HUES64 (cell line): Measurements from ENCODE around the gene AVEN.
A peak's percentile ranks its signal among the peaks of the same experiment; 100 is the strongest.

Experiments
- H3K27ac ChIP-seq: 2 replicates; pipeline ENCODE4 v1.7.0; 2013; ENCODE audit warnings: low read depth, low read length, inconsistent platforms
- H3K27me3 ChIP-seq: 2 replicates; pipeline ENCODE4 v1.6.1; 2013; ENCODE audit warnings: mild to moderate bottlenecking, low read length; ENCODE audit not compliant: insufficient read depth
- H3K36me3 ChIP-seq: 2 replicates; pipeline ENCODE4 v1.6.1; 2013; ENCODE audit warnings: mild to moderate bottlenecking, low read length; ENCODE audit not compliant: insufficient read depth
- H3K4me1 ChIP-seq: 2 replicates; pipeline ENCODE4 v1.6.1; 2013; ENCODE audit warnings: mild to moderate bottlenecking, low read length, moderate library complexity; ENCODE audit not compliant: insufficient read depth
- H3K4me3 ChIP-seq: 2 replicates; pipeline ENCODE4 v1.5.1; 2013; ENCODE audit warnings: mild to moderate bottlenecking, low read length, moderate library complexity
- H3K9ac ChIP-seq: 2 replicates; pipeline ENCODE4 v1.6.1; 2013; ENCODE audit warnings: mild to moderate bottlenecking, low read depth, low read length
- H3K9me3 ChIP-seq: 2 replicates; pipeline ENCODE4 v1.6.1; 2013; ENCODE audit warnings: low read depth, low read length; ENCODE audit not compliant: insufficient read depth
- WGBS: fragments of 150-250, 120-280 bp; methylation state at CpG from one replicate; pipeline ENCODE4 v1.1.7; 2013; ENCODE audit warnings: missing lambda C conversion rate; 5-methylcytosine and 5-hydroxymethylcytosine counted together

The AVEN gene

DNA sequence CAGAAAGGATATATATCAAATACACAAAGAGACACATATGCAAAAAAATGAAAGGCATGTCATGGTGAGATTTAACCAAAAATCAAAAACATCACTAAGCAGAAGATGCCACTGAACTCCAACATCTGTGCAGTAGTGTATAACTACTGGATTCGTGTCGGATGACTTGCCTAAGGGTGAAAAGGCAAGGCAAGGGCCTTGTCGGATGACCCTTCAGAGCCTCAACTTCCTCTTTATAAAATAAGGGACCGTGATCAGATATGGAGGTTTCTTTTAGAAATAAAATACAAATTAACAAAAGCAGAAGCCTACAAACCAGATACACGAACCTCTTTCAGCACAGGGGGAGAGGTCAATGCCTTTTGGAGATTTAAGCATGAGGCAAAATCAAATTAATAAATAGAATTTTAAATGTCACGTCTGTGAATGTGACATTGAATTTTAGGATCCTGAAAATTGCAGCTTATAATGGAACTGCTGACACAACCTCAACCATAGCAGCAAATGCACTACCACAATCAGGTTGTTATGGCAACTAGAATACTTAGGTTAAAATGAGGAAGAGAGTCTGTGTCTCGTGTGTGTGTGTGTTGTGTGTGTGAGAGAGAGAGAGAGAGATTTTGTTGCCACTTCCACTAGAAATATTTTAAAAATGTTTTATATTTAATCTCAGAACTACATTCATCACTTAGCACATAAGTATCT lies 79.0 kb downstream of the AVEN start:
- Histone ChIP-seq H3K36me3 (no peaks in the 10 kb centered on the region), H3K27ac (no peak overlapping the region), H3K27me3 (no peaks in the 10 kb centered on the region), H3K9me3 (no peaks in the 10 kb centered on the region), H3K4me1 (no peaks in the 10 kb centered on the region), H3K9ac (no peak overlapping the region), H3K4me3 (no peak overlapping the region)
- 96% methylated on average over 4 of the region's 7 CpGs for WGBS

DNA sequence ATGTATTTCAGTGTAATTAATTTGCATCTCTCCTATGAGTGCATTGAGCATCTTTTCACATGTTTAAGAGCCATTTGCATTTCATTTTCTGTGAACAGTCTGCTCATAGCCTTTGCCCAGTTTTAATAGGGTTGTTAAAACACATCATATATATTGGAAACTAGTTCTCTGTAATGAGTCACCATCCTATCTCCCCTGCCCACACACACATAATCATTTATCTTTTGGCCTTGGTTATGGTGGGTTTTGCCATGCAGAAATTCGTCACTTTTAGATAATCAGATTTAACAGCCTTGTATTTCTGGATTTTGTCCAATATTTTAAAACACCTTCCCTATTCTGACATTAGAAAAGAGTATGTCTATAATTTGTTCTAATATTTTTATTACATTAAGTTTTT lies 82.6 kb downstream of the AVEN start:
- no peaks in the 10 kb centered on the region for H3K4me1 ChIP-seq
- H3K4me3 ChIP-seq: no peak overlapping the region
- no peak overlapping the region for H3K27ac ChIP-seq
- H3K36me3 ChIP-seq: no peaks in the 10 kb centered on the region
- WGBS: no CpG with 5 or more reads among the region's 1 CpG
- H3K9me3 ChIP-seq: no peaks in the 10 kb centered on the region
- H3K9ac ChIP-seq: no peak overlapping the region
- H3K27me3 ChIP-seq: no peaks in the 10 kb centered on the region

DNA sequence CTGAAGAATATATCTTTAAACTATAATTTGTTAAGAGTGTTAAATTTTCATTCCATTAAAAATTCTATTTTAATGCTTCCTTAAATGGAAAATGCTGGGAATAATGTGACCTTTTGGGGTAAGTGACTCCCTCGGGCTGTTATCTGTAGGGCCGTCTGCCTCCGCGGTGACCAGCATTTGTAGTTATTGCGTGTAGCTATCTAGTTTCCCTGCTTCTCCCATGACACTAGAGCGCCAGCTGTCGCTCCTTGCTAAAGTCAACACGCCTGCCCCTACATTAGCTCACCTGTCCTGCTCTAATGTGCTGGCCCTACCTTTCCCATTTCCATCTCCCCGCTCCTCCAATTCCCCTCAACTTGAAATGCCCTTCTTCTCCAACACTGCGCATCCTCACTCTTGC lies 83.1 kb downstream of the AVEN start:
- no peaks in the 10 kb centered on the region for H3K36me3 ChIP-seq
- WGBS: 85% methylated on average over 10 of the region's 10 CpGs

DNA sequence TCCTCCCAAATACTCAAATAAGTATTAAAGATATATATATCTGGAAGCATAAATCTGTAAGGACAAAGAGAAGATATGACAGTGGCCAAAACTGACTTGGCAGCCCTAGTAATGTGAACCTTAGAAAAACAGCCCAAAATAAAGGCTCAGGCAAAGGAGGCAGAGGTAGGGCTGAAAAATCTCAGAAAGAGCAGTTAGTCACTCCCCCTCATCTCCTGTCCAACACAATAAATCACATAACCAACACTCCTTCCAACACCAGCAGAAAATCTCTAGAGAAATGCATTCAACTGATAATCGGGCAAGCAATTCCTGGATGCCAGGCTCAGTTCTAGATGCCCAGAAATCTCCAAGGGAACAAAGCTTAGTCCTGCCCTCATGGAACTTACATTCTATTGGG lies 92.9 kb downstream of the AVEN start:
- Histone ChIP-seq H3K27me3 (no peaks in the 10 kb centered on the region), H3K36me3 (no peaks in the 10 kb centered on the region), H3K4me1 (0 out of 2 replicates have a peak, but pooled peaks cover 3% of the 10 kb centered on the region), H3K27ac (no peak overlapping the region), H3K9me3 (no peaks in the 10 kb centered on the region), H3K9ac (no peak overlapping the region), H3K4me3 (no peak overlapping the region)
- WGBS: 96% methylated on average over 1 of the region's 1 CpG

More for the DNA sequence above, 83.1 kb downstream of the AVEN start:
- H3K27ac ChIP-seq: no peak overlapping the region
- 0 out of 2 replicates have a peak, but pooled peaks cover 2% of the 10 kb centered on the region for H3K4me1 ChIP-seq
- H3K27me3 ChIP-seq: no peaks in the 10 kb centered on the region
- no peaks in the 10 kb centered on the region for H3K9me3 ChIP-seq
- no peak overlapping the region for H3K4me3 ChIP-seq
- no peak overlapping the region for H3K9ac ChIP-seq

DNA sequence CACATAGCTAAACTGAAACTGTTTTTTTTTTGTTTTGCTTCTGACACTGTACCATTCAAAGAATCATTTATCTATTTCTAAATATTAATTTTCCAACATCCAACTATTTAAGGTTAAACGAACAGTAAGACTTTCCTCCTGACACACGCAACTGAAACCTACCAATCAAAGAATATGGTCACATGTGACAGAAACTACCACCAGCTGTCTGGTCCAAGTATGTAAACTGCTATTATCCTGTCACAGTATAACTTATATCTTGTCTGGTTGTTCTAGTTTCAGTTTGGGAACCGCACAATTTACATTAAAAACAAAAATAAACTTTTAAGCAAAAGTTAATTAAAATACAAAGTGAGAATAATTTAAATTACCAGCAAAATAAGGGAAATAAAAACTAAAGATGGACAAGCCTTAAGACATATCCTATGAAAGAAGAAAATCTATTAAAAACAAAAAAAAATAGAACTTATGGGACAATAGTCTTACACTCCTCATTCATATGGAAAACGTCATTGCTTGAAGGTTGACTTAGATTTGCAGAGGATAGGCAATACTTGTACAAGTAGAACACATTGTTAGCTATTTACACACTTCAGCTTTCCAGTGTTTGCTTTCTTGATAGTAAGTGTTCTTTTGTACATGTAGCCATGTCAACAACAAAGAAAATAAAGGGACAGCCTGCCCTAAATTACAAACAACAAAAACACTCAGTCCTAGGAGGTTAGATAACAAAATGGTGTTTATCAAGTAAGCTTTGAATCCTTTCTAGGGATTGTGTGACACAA lies 97.5 kb downstream of the AVEN start:
- Histone ChIP-seq H3K4me1 (no peaks in the 10 kb centered on the region), H3K27ac (no peak overlapping the region), H3K36me3 (no peaks in the 10 kb centered on the region), H3K27me3 (no peaks in the 10 kb centered on the region), H3K9me3 (no peaks in the 10 kb centered on the region), H3K4me3 (no peak overlapping the region), H3K9ac (no peak overlapping the region)
- WGBS: 93% methylated on average over 3 of the region's 4 CpGs

DNA sequence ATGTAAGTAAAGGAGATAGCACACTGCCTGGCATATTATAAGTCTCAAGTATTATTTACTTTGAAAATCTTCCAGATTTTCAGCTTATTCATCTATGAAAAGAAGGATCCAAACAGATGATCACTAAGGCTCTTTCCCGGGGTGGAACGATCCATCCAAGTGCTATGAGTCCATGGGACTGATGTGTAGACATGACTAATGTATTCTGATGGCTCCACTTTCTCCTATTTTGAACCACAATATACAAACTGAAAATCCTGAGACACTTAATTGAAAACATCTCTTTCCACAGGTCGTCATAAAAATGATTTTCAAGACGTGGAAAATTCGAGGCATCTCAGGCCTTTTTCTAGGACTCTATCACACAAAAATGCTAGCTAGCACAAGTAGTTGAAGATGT lies 104.1 kb downstream of the AVEN start:
- Histone ChIP-seq H3K4me3 (no peak overlapping the region), H3K9ac (no peak overlapping the region), H3K27me3 (no peaks in the 10 kb centered on the region), H3K9me3 (no peaks in the 10 kb centered on the region), H3K4me1 (no peaks in the 10 kb centered on the region), H3K27ac (no peak overlapping the region), H3K36me3 (no peaks in the 10 kb centered on the region)
- 83% methylated on average over 5 of the region's 5 CpGs for WGBS

DNA sequence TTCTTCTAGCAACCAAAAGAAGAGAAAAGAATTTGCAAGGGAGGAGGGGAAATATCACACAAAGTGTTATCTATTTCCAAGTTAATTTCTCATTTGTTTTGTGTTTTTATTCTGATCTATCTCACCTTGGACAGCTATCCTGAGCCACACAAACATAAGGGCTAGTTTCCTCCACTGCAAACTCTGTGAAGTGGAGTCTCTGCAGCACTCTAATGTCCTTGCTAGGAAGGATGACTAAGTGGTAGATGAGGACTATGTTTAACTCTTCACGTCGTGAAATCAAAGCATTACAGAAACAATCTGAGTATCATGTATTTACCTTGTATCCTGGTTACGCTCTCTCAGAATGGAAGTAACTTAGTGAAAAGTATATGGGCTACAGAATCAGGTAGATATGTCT lies 104.6 kb downstream of the AVEN start:
- Histone ChIP-seq H3K36me3 (no peaks in the 10 kb centered on the region), H3K4me3 (no peak overlapping the region), H3K9ac (no peak overlapping the region), H3K27ac (no peak overlapping the region), H3K9me3 (no peaks in the 10 kb centered on the region), H3K27me3 (no peaks in the 10 kb centered on the region), H3K4me1 (no peaks in the 10 kb centered on the region)
- WGBS: 88% methylated on average over 3 of the region's 3 CpGs

DNA sequence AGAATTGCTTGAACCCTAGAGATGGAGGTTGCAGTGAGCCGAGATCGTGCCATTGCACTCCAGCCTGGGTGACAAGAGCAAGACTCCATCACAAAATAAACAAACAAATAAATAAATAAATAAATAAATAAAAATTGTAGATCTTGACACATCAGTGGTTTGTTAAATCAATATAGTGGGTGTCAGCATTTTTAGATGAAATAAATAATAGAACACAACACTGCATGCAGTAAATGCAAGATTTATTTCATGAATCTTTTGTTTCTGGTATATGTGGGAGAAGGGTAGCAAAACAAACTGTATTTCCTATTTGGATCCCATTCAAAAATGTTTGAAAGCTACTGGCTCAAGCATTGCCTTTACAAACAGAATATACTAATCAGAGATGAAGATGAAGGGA lies 106.3 kb downstream of the AVEN start:
- Histone ChIP-seq H3K27me3 (no peaks in the 10 kb centered on the region), H3K9ac (no peak overlapping the region), H3K9me3 (no peaks in the 10 kb centered on the region), H3K4me3 (no peak overlapping the region), H3K36me3 (no peaks in the 10 kb centered on the region), H3K4me1 (no peaks in the 10 kb centered on the region), H3K27ac (no peak overlapping the region)
- WGBS: no CpG with 5 or more reads among the region's 2 CpGs

DNA sequence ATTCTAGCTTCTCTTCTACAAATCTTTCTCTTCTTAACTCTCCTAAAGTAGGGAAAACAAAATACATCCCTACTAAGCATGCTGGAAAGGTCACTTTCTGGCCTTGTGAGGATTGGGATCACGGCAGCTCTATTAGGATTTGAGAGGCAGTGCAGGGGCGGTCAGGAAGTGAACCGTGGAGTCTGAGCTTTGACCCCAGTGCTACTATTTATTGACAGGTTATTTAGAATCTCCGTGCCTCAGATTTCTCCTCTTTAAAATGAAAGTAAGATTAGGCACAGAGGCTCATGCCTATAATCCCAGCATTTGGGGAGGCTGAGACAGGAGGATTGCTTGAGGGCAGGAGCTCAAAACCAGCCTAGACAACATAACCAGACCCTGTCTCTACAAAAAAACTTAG lies 112.7 kb downstream of the AVEN start:
- Histone ChIP-seq H3K4me1 (no peaks in the 10 kb centered on the region), H3K27me3 (no peaks in the 10 kb centered on the region), H3K9ac (no peak overlapping the region), H3K27ac (no peak overlapping the region), H3K4me3 (no peak overlapping the region), H3K9me3 (0 out of 2 replicates have a peak, but pooled peaks cover 3% of the 10 kb centered on the region), H3K36me3 (no peaks in the 10 kb centered on the region)
- WGBS: 88% methylated on average over 4 of the region's 4 CpGs

DNA sequence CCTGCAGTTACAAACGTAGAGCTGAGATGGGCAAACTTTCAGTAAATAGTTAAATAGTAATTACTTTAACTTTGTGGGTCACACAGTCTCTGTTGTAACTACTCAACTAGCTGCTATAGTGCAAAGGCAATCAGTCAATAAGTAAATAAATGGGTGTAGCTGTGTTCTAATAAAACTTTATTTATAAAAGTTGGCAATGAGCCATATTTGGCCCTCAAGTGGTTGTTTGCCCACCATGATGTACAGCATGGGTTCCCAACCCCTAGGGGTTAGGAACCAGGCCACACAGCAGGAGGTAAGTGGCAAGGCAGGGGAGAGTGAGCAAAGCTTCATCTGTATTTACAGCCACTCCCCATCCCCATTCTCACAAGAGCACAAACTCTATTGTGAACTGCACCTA lies 115.6 kb downstream of the AVEN start:
- Histone ChIP-seq H3K9ac (no peak overlapping the region), H3K4me3 (no peak overlapping the region), H3K27ac (no peak overlapping the region), H3K9me3 (0 out of 2 replicates have a peak, but pooled peaks cover 3% of the 10 kb centered on the region), H3K36me3 (no peaks in the 10 kb centered on the region), H3K4me1 (no peaks in the 10 kb centered on the region), H3K27me3 (no peaks in the 10 kb centered on the region)
- no CpG with 5 or more reads among the region's 1 CpG for WGBS

DNA sequence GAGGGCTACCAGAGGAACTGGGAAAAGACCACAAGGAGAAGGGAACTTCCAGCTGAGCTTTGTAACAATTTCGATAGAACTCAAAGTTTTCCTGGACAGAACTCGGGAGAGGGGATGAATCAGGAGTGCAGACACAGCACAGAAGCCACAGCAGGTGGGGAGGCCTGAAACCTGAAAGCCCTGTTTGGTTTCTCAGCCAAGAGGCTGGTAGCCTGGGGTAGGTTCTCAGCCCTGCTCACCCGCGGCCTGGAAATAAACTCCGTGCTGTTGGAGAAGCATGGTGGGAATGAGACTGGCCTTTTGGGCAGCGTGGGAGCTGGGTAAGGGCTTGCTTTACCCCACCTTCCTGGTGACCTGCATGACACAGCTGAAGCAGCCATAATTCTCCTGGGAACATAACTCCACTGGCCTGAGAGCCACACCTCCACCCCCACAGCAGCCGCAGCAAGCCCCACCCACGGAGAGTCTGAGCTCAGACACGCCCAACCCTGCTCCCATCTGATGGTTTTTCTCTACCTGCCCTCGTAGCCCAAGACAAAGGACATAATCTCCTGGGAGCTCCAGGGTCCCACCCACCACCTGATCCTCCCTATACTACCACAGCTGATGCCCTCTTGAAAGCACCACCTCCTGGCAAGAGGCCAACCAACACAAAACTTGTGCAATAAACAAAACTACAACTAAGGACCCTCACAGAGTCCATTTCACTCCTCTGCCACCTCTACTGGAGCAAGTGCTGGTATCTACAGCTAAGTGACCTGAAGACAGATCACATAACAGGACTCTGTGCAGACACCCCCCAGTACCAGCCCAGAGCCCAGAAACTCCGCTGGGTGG lies 123.2 kb downstream of the AVEN start:
- Histone ChIP-seq H3K4me1 (0 out of 2 replicates have a peak, but pooled peaks cover 7% of the 10 kb centered on the region), H3K36me3 (no peaks in the 10 kb centered on the region), H3K27ac (peak overlapping the region; percentile 26; the same call in 1 of the 2 replicates), H3K9ac (no peak overlapping the region), H3K9me3 (no peaks in the 10 kb centered on the region), H3K27me3 (no peaks in the 10 kb centered on the region), H3K4me3 (no peak overlapping the region)
- WGBS: 70% methylated on average over 11 of the region's 11 CpGs
